ENCODE data around the gene MPDZ. TPM values are rescaled to one million over a fixed set of nuclear protein-coding genes. Genes with fewer than 3 reads are reported as not detected.

Gene MPDZ
- total RNA-seq, 1 donor from 2014 or later, result 62.6 TPM

- DNase-seq (ENCODE audit: missing footprints) (no peak), ATAC-seq (no peak)
- intact Hi-C loops (cut with DNase I), result no loop called here
These were observed 128.0 kb downstream of the MPDZ start for GRCh38 chr9:13151489-13151888.

- ATAC-seq (peak; percentile 73), DNase-seq (ENCODE audit: missing footprints) (peak; percentile 63)
- intact Hi-C loops (cut with DNase I), result no loop called here
These were observed 130.0 kb downstream of the MPDZ start for GRCh38 chr9:13149454-13149853.

- ATAC-seq, result no peak
- no peak for DNase-seq (ENCODE audit: missing footprints)
- intact Hi-C loops (cut with DNase I), result no loop called here
These were observed 132.7 kb downstream of the MPDZ start for GRCh38 chr9:13146840-13147239.

- DNase-seq (ENCODE audit: missing footprints), result no peak
- intact Hi-C loops (cut with DNase I), result no loop called here
- no peak for ATAC-seq
These were observed 134.2 kb downstream of the MPDZ start for GRCh38 chr9:13145340-13145739.

- intact Hi-C loops (cut with DNase I), result no loop called here
- no peak for ATAC-seq
These were observed 135.2 kb downstream of the MPDZ start for GRCh38 chr9:13144166-13144775.

GRCh38 chr9:13143281-13143680 lies 136.2 kb downstream of the MPDZ start:
- ATAC-seq, result no peak
- intact Hi-C loops (cut with DNase I), result no loop called here

More at GRCh38 chr9:13144166-13144775, 135.2 kb downstream of the MPDZ start:
- DNase-seq (ENCODE audit: missing footprints), result no peak

GRCh38 chr9:13142776-13143175 lies 136.7 kb downstream of the MPDZ start:
- no peak for ATAC-seq
- no peak for DNase-seq (ENCODE audit: missing footprints)
- intact Hi-C loops (cut with DNase I), result no loop called here

More at GRCh38 chr9:13143281-13143680, 136.2 kb downstream of the MPDZ start:
- no peak for DNase-seq (ENCODE audit: missing footprints)

GRCh38 chr9:13141629-13142028 lies 137.9 kb downstream of the MPDZ start:
- DNase-seq (ENCODE audit: missing footprints), result no peak
- ATAC-seq, result no peak
- intact Hi-C loops (cut with DNase I), result no loop called here

- no peak for DNase-seq (ENCODE audit: missing footprints)
- no peak for ATAC-seq
- intact Hi-C loops (cut with DNase I), result no loop called here
These were observed 138.5 kb downstream of the MPDZ start for GRCh38 chr9:13140843-13141592.

- DNase-seq (ENCODE audit: missing footprints) (no peak), ATAC-seq (no peak)
- intact Hi-C loops (cut with DNase I), result no loop called here
These were observed 139.8 kb downstream of the MPDZ start for GRCh38 chr9:13139641-13140171.

GRCh38 chr9:13137426-13137825 lies 142.1 kb downstream of the MPDZ start:
- no peak for ATAC-seq
- intact Hi-C loops (cut with DNase I), result no loop called here
- DNase-seq (ENCODE audit: missing footprints), result no peak

- intact Hi-C loops (cut with DNase I), result no loop called here
- DNase-seq (ENCODE audit: missing footprints) (no peak), ATAC-seq (no peak)
These were observed 147.5 kb downstream of the MPDZ start for GRCh38 chr9:13131991-13132390.

GRCh38 chr9:13131416-13131815 lies 148.1 kb downstream of the MPDZ start:
- no peak for DNase-seq (ENCODE audit: missing footprints)
- intact Hi-C loops (cut with DNase I), result no loop called here
- no peak for ATAC-seq

GRCh38 chr9:13128266-13128860 lies 151.1 kb downstream of the MPDZ start:
- ATAC-seq (no peak), DNase-seq (ENCODE audit: missing footprints) (no peak)
- intact Hi-C loops (cut with DNase I), result no loop called here

GRCh38 chr9:13127131-13127530 lies 152.4 kb downstream of the MPDZ start:
- intact Hi-C loops (cut with DNase I), result no loop called here
- ATAC-seq (no peak), DNase-seq (ENCODE audit: missing footprints) (no peak)

GRCh38 chr9:13125261-13125660 lies 154.2 kb downstream of the MPDZ start:
- DNase-seq (ENCODE audit: missing footprints), result no peak
- intact Hi-C loops (cut with DNase I), result no loop called here
- no peak for ATAC-seq

- intact Hi-C loops (cut with DNase I), result no loop called here
- DNase-seq (ENCODE audit: missing footprints), result no peak
- ATAC-seq, result no peak
These were observed 156.6 kb downstream of the MPDZ start for GRCh38 chr9:13122756-13123369.

- ATAC-seq (no peak), DNase-seq (ENCODE audit: missing footprints) (peak; percentile 40)
- intact Hi-C loops (cut with DNase I), result no loop called here
These were observed 161.2 kb downstream of the MPDZ start for GRCh38 chr9:13118313-13118712.

GRCh38 chr9:13116292-13116691 lies 163.2 kb downstream of the MPDZ start:
- DNase-seq (ENCODE audit: missing footprints) (no peak), ATAC-seq (no peak)
- intact Hi-C loops (cut with DNase I), result no loop called here

- intact Hi-C loops (cut with DNase I), result no loop called here
- no peak for ATAC-seq
- DNase-seq (ENCODE audit: missing footprints), result no peak
These were observed 165.7 kb downstream of the MPDZ start for GRCh38 chr9:13113751-13114150.

All from Right ventricle myocardium inferior (tissue), 1 donor.